H1 (cell line): Measurements from ENCODE around the gene PDP2. TPM values are rescaled to one million over a fixed set of nuclear protein-coding genes. Genes with fewer than 3 reads are reported as not detected.
A peak's percentile ranks its signal among the peaks of the same experiment; 100 is the strongest.

ENCODE experiments used
- CTCF ChIA-PET: fragments of 300-600 bp; sonication (Branson Sonifier 250); formaldehyde crosslinking; loops from one replicate; lab custom pipeline; 2021; ENCODE audit not compliant: partially characterized antibody; lab: Charles Lee
- POLR2A ChIA-PET: fragments of 300-600 bp; sonication (Branson Sonifier 250); formaldehyde crosslinking; loops from one replicate; lab custom pipeline; 2021; ENCODE audit warnings: inconsistent platforms; ENCODE audit not compliant: partially characterized antibody; lab: Charles Lee
- DNase-seq, 2 experiments: peaks; one replicate each; pipeline versions ENCODE4 v3.0.0 to v3.0.0-alpha.2; 2010 to 2022; ENCODE audit warnings: low spot score in 2 of 2, low read depth in 1 of 2, mixed read lengths in 1 of 2
- FAIRE-seq: peaks from 2 replicates; lab custom pipeline; 2011; peaks lifted over from hg19 to GRCh38; lab: Jason Lieb, UNC
- H2AFZ ChIP-seq: 2 replicates; pipeline ENCODE4 v1.8.1; 2012; ENCODE audit warnings: low read length, inconsistent platforms
- H2AK5ac ChIP-seq: 2 replicates; pipeline ENCODE4 v1.6.1; 2013; ENCODE audit warnings: low read depth, low read length
- H2BK120ac ChIP-seq: replicated peaks from 2 replicates; pipeline ENCODE3; 2013; ENCODE audit warnings: low read depth, low read length, inconsistent platforms
- H2BK12ac ChIP-seq: 2 replicates; pipeline ENCODE4 v1.6.1; 2013; ENCODE audit warnings: low read depth, low read length
- H2BK15ac ChIP-seq: 2 replicates; pipeline ENCODE4 v1.6.1; 2013; ENCODE audit warnings: low read length
- H2BK20ac ChIP-seq: 2 replicates; pipeline ENCODE4 v1.6.1; 2013; ENCODE audit warnings: low read length
- H2BK5ac ChIP-seq: 2 replicates; pipeline ENCODE4 v1.6.1; 2013; ENCODE audit warnings: low read depth, low read length
- H3K14ac ChIP-seq: 2 replicates; pipeline ENCODE4 v1.6.1; 2013; ENCODE audit warnings: inconsistent platforms; ENCODE audit not compliant: insufficient read length
- H3K18ac ChIP-seq: 2 replicates; pipeline ENCODE4 v1.6.1; 2013; ENCODE audit warnings: low read length; ENCODE audit errors: extremely low read depth
- H3K23ac ChIP-seq: 2 replicates; pipeline ENCODE4 v1.6.1; 2013; ENCODE audit warnings: inconsistent platforms; ENCODE audit not compliant: insufficient read length
- H3K23me2 ChIP-seq: 2 replicates; pipeline ENCODE4 v1.6.1; 2013; ENCODE audit warnings: low read depth, low read length
- H3K27ac ChIP-seq: 2 replicates; pipeline ENCODE4 v1.6.1; 2011; ENCODE audit warnings: low read depth, low read length, inconsistent platforms
- H3K27me3 ChIP-seq, 4 experiments: replicated peaks in 1 of 4; 1 replicate in 1 of 4; 2 replicates in 3 of 4; pipeline versions ENCODE4 v1.6.1 to v1.8.1; 2011 to 2013; ENCODE audit warnings: low read length in 3 of 4, mild to moderate bottlenecking in 3 of 4, inconsistent platforms in 2 of 4, mixed read lengths in 2 of 4, moderate library complexity in 1 of 4; ENCODE audit not compliant: control insufficient read depth in 3 of 4, insufficient read depth in 3 of 4; ENCODE audit errors: extremely low read depth in 1 of 4
- H3K36me3 ChIP-seq, 4 experiments: 2 replicates each; pipeline versions ENCODE4 v1.6.1 to v1.8.1; 2011 to 2013; ENCODE audit warnings: mild to moderate bottlenecking in 4 of 4, low read length in 3 of 4, moderate library complexity in 2 of 4, control low read depth in 1 of 4, inconsistent platforms in 1 of 4; ENCODE audit not compliant: insufficient read depth in 4 of 4, control insufficient read depth in 2 of 4
- H3K4ac ChIP-seq: replicated peaks from 2 replicates; pipeline ENCODE3; 2013; ENCODE audit warnings: low read length, low read depth, mixed read lengths, inconsistent platforms; ENCODE audit not compliant: insufficient read length
- H3K4me1 ChIP-seq, 4 experiments: replicated peaks in 1 of 4; 1 replicate in 1 of 4; 2 replicates in 3 of 4; pipeline versions ENCODE4 v1.6.1 to v1.8.1; 2011 to 2013; ENCODE audit warnings: low read length in 3 of 4, inconsistent platforms in 2 of 4, mixed read lengths in 1 of 4; ENCODE audit not compliant: insufficient read depth in 4 of 4, control insufficient read depth in 3 of 4
- H3K4me2 ChIP-seq, 2 experiments: 2 replicates each; pipeline versions ENCODE4 v1.6.1 to v1.8.1; 2011 to 2013; ENCODE audit warnings: low read depth in 2 of 2, low read length in 2 of 2, control low read depth in 1 of 2, inconsistent platforms in 1 of 2, mild to moderate bottlenecking in 1 of 2; ENCODE audit not compliant: insufficient read depth in 1 of 2
- H3K4me3 ChIP-seq, 4 experiments: fragments of 200-600, 300-600 bp in 1 of 4; sonication (generic), shearing (Covaris generic), sonication (Bioruptor Twin) in 1 of 4; 2 replicates each; pipeline versions ENCODE4 v1.5.1 to v1.8.1; 2011 to 2016; ENCODE audit warnings: low read length in 4 of 4, low read depth in 3 of 4, control low read depth in 2 of 4, inconsistent platforms in 2 of 4, mild to moderate bottlenecking in 2 of 4, mixed read lengths in 1 of 4, moderate library complexity in 1 of 4; ENCODE audit not compliant: insufficient read depth in 2 of 4; ENCODE audit errors: extremely low read depth in 1 of 4
- H3K56ac ChIP-seq: replicated peaks from 2 replicates; pipeline ENCODE3; 2013; ENCODE audit warnings: low read depth, mild to moderate bottlenecking, mixed read lengths, low read length, inconsistent platforms; ENCODE audit not compliant: insufficient read length
- H3K79me1 ChIP-seq: 2 replicates; pipeline ENCODE4 v1.6.1; 2013; ENCODE audit warnings: low read depth, low read length, control low read depth
- H3K79me2 ChIP-seq, 2 experiments: 2 replicates each; pipeline versions ENCODE4 v1.6.1 to v1.8.1; 2012 to 2013; ENCODE audit warnings: low read length in 2 of 2, mild to moderate bottlenecking in 2 of 2, inconsistent platforms in 1 of 2; ENCODE audit not compliant: insufficient read depth in 2 of 2, control insufficient read depth in 1 of 2
- H3K9ac ChIP-seq, 4 experiments: replicated peaks in 1 of 4; 1 replicate in 1 of 4; 2 replicates in 3 of 4; pipeline versions ENCODE4 v1.6.1 to v1.8.1; 2011 to 2013; ENCODE audit warnings: low read depth in 3 of 4, low read length in 3 of 4, control low read depth in 2 of 4, mild to moderate bottlenecking in 2 of 4, moderate library complexity in 2 of 4, inconsistent platforms in 1 of 4; ENCODE audit errors: extremely low read depth in 1 of 4
- H3K9me3 ChIP-seq, 2 experiments: 2 replicates each; pipeline versions ENCODE4 v1.6.1 to v1.8.1; 2012 to 2013; ENCODE audit warnings: mild to moderate bottlenecking in 2 of 2, moderate library complexity in 2 of 2, control low read depth in 1 of 2, inconsistent platforms in 1 of 2, low read depth in 1 of 2, low read length in 1 of 2, mixed read lengths in 1 of 2; ENCODE audit not compliant: insufficient read depth in 2 of 2
- H4K20me1 ChIP-seq, 2 experiments: replicated peaks in 1 of 2; 2 replicates each; pipeline versions ENCODE3 to v1.8.1; 2011 to 2013; ENCODE audit warnings: inconsistent platforms in 2 of 2, low read length in 2 of 2, mild to moderate bottlenecking in 1 of 2; ENCODE audit not compliant: insufficient read depth in 2 of 2, control insufficient read depth in 1 of 2
- H4K5ac ChIP-seq: 2 replicates; pipeline ENCODE4 v1.6.1; 2013; ENCODE audit warnings: low read length, low read depth, mixed read lengths, inconsistent platforms; ENCODE audit not compliant: insufficient read length
- H4K8ac ChIP-seq: 2 replicates; pipeline ENCODE4 v1.8.0; 2013; ENCODE audit warnings: mild to moderate bottlenecking, moderate library complexity, low read length, inconsistent platforms; ENCODE audit not compliant: insufficient read depth; ENCODE audit errors: extremely low read depth
- H4K91ac ChIP-seq: replicated peaks from 2 replicates; pipeline ENCODE3; 2013; ENCODE audit warnings: low read length, mixed read lengths, inconsistent platforms; ENCODE audit not compliant: insufficient read length
- EGR1 ChIP-seq: IDR thresholded peaks from 2 replicates; pipeline ENCODE4 v1.6.1; 2011; ENCODE audit warnings: low read depth, low read length, borderline replicate concordance
- EZH2 ChIP-seq: fragments of 200-600 bp; sonication (generic); IDR thresholded peaks from 2 replicates; pipeline ENCODE4 v1.7.1; 2012; ENCODE audit warnings: low read depth, mild to moderate bottlenecking, moderate library complexity, low read length, inconsistent platforms; ENCODE audit not compliant: severe bottlenecking
- POU5F1 ChIP-seq: IDR thresholded peaks from 2 replicates; pipeline ENCODE4 v1.6.1; 2011; ENCODE audit warnings: low read depth, mild to moderate bottlenecking, low read length, moderate library complexity
- SAP30 ChIP-seq: fragments of 300-600 bp; sonication (generic); IDR thresholded peaks from 2 replicates; pipeline ENCODE4 v1.7.1; 2012; ENCODE audit warnings: low read length, moderate library complexity, mild to moderate bottlenecking, inconsistent platforms; ENCODE audit not compliant: insufficient read depth, insufficient replicate concordance
- WGBS, 2 experiments: shearing (Covaris generic) in 1 of 2; methylation state at CpG; one replicate each; pipeline versions ENCODE4 v1.1.6 to v1.1.7; 2013 to 2015; ENCODE audit warnings: low lambda C conversion rate in 2 of 2, mixed read lengths in 2 of 2, inconsistent platforms in 1 of 2, low coverage in 1 of 2, missing lambda C conversion rate in 1 of 2; ENCODE audit not compliant: insufficient replicate concordance in 2 of 2, insufficient coverage in 1 of 2, insufficient read length in 1 of 2; ENCODE audit errors: extremely low coverage in 1 of 2, missing lambda C conversion rate in 1 of 2; 5-methylcytosine and 5-hydroxymethylcytosine counted together
- polyA plus RNA-seq, 7 experiments: library from polyadenylated mRNA; depleted of rRNA in 3 of 7; stranded (reverse) in 5 of 7; unstranded in 2 of 7; fragments of >200 nt in 5 of 7; fragments of 200-250 nt in 2 of 7; gene quantifications; 1 replicate in 5 of 7; 2 replicates in 1 of 7; 4 replicates in 1 of 7; pipeline versions ENCODE4 v1.2.1 to v1.2.3, GENCODE V29; 2011 to 2013; ENCODE audit warnings: missing spikeins in 2 of 7, mixed read lengths in 2 of 7
- total RNA-seq: library from RNA; stranded (reverse); fragmentation: NEBNext Ultra II Directional; extraction: Animal tissue kit (Norgen Biotek cat#: 25700); gene quantifications from 2 replicates; pipeline ENCODE4 v1.2.1, GENCODE V29; 2021

The PDP2 gene
- total and polyA plus RNA-seq, 2 of the 8 experiments (the other 6 are each of a cell fraction or from before 2014, with no cell fraction given) = 11.7 to 36.5 TPM

DNA sequence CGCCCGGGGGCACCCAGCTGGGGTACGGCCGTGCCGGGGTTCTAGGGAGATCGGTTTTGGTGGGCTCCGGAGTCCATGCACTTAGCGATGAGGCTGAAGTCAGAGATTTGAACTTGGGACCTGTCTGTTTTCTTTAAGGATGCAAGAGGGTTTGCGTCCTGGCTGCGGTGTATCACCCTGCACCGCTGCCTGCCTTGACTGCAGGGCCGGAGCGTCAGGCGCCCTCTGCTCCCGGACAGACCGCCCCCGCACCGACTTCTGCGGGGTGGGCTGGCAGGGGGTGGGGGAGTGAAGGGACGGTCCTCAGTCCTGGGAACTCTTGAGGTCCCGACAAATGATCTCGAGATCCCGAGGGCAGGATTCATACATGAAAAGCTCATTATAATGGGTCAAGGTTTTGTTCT lies 701 bp downstream of the PDP2 start:
- no peak for FAIRE-seq
- Histone ChIP-seq H3K4ac (no peak overlapping the region), H3K36me3 (peaks cover 10 to 20% (median 15%) of the 10 kb centered on the region in 4 experiments), H2BK120ac (peak overlapping the region; percentile 78), H3K9ac (peak overlapping the region; percentile 29 to 67 (median 60); a peak in 5 of 7 replicates), H3K79me2 (peaks cover 0 to 30% of the 10 kb centered on the region in 2 experiments; a peak in 3 of 4 replicates), H4K5ac (no peak overlapping the region), H3K18ac (peak overlapping the region; percentile 83), H2BK20ac (no peak overlapping the region), H3K27ac (peak overlapping the region; percentile 64; the same call in 1 of the 2 replicates), H3K9me3 (no peaks in the 10 kb centered on the region), H2AK5ac (no peak overlapping the region), H4K8ac (peak overlapping the region; percentile 64), H3K27me3 (peaks cover 0 to 3% (median 0%) of the 10 kb centered on the region in 4 experiments; a peak in 1 of 7 replicates), H3K23ac (no peak overlapping the region), H3K4me3 (peak overlapping the region; percentile 71 to 84 (median 80)), H3K23me2 (peaks cover 8% of the 10 kb centered on the region; the same call in 1 of the 2 replicates), H2BK12ac (peak overlapping the region; percentile 39; the same call in 1 of the 2 replicates), H3K79me1 (peaks cover 12% of the 10 kb centered on the region), H2BK15ac (no peak overlapping the region), H3K4me1 (peaks cover 0 to 10% (median 3%) of the 10 kb centered on the region in 4 experiments; a peak in 3 of 7 replicates), H3K14ac (no peak overlapping the region), H4K20me1 (peaks cover 3 to 11% of the 10 kb centered on the region in 2 experiments), H4K91ac (peak overlapping the region; percentile 95), H2BK5ac (peak overlapping the region; percentile 90; the same call in 1 of the 2 replicates), H2AFZ (no peak overlapping the region), H3K56ac (peak overlapping the region; percentile 46), H3K4me2 (peak overlapping the region; percentile 68 to 89)
- CTCF ChIA-PET = interaction anchor here (0.6 to 42.0 kb wide), 11 partner anchors 8 to 111 kb away, joined by 3 to 1009 read pairs (median 3); partner anchors contain the start of genes CDH16 and RRAD
- TF ChIP-seq EZH2 (no peak), EGR1 (peak; percentile 74; the same call in 1 of the 2 replicates), SAP30 (peak; percentile 8), POU5F1 (no peak)
- WGBS, 2 experiments = 4% methylated on average over 23 of the region's 23 CpGs; no CpG with 5 or more reads in 1 of the 2 experiments
- POLR2A ChIA-PET = interaction anchor here (0.7 to 3.0 kb wide), 15 partner anchors 8 to 251 kb away, joined by 3 to 12 read pairs (median 5); partner anchors contain the start of genes CIAO2B, DYNC1LI2, NAE1 and RRAD
- no peak for DNase-seq
